Right renal cortex interstitium (tissue), 3 donors: ENCODE results near the gene TRPV3. TPM values are rescaled to one million over a fixed set of nuclear protein-coding genes. Genes with fewer than 3 reads are reported as not detected.
"Not testable (repeated sequence)": the region's sequence is repeated elsewhere in the genome, so short reads cannot be mapped to it uniquely, and the experiment has no call there.

Experiments used
- DNase-seq, 3 donors: peaks; one replicate each; pipeline ENCODE4 v3.0.0-alpha.2; 2013; ENCODE audit warnings: low read depth in 3 of 3, low spot score in 2 of 3
- polyA plus RNA-seq, 3 donors: library from polyadenylated mRNA; unstranded; fragments of 120-200 nt; gene quantifications; one replicate each; pipeline ENCODE4 v1.2.1, GENCODE V29; 2013; ENCODE audit not compliant: insufficient read length in 3 of 3

TRPV3 gene
- under 1 TPM; 0.67 to 0.97 (median 0.91) TPM for polyA plus RNA-seq

GRCh38 chr17:3557768-3558583, at the start of gene TRPV3:
TRPV3 (minus strand) TSS chr17:3557812; CDS start chr17:3554850, 2,962 bp downstream.
- no peak for DNase-seq

- no peak for DNase-seq
These were observed 46.3 kb upstream of the TRPV3 start for GRCh38 chr17:3603870-3604259.

GRCh38 chr17:3603119-3603869, 45.7 kb upstream of the TRPV3 start:
- no peak for DNase-seq

- DNase-seq = peak in 1 of 3 donors; percentile 19
These were observed 44.9 kb upstream of the TRPV3 start for GRCh38 chr17:3602499-3602898.

GRCh38 chr17:3600529-3601205, 43.1 kb upstream of the TRPV3 start:
- DNase-seq = no peak

GRCh38 chr17:3598078-3598477, 40.5 kb upstream of the TRPV3 start:
- DNase-seq = no peak

GRCh38 chr17:3596804-3597464, 39.3 kb upstream of the TRPV3 start:
- no peak for DNase-seq

GRCh38 chr17:3594976-3595375, 37.4 kb upstream of the TRPV3 start:
- DNase-seq = no peak

GRCh38 chr17:3594051-3594800, 36.6 kb upstream of the TRPV3 start:
- DNase-seq = no peak

GRCh38 chr17:3593384-3593783, 35.8 kb upstream of the TRPV3 start:
- DNase-seq = no peak

- no peak for DNase-seq
These were observed 34.7 kb upstream of the TRPV3 start for GRCh38 chr17:3592216-3592860.

- DNase-seq = no peak
These were observed 33.2 kb upstream of the TRPV3 start for GRCh38 chr17:3590768-3591167.

- DNase-seq = no peak
These were observed 32.6 kb upstream of the TRPV3 start for GRCh38 chr17:3590231-3590630.

GRCh38 chr17:3589784-3590183, 32.2 kb upstream of the TRPV3 start:
- DNase-seq = no peak

GRCh38 chr17:3585826-3586225, 28.2 kb upstream of the TRPV3 start:
- no peak for DNase-seq

- DNase-seq = no peak
These were observed 25.8 kb upstream of the TRPV3 start for GRCh38 chr17:3583456-3583855.

GRCh38 chr17:3582915-3583314, 25.3 kb upstream of the TRPV3 start:
- DNase-seq = no peak

GRCh38 chr17:3578667-3579066, 21.1 kb upstream of the TRPV3 start:
- not testable (repeated sequence) for DNase-seq

- no peak for DNase-seq
These were observed 19.4 kb upstream of the TRPV3 start for GRCh38 chr17:3576970-3577369.

- no peak for DNase-seq
These were observed 17.9 kb upstream of the TRPV3 start for GRCh38 chr17:3575511-3575910.
